ENCODE measurements around the gene CHD1. TPM values are rescaled to one million over a fixed set of nuclear protein-coding genes. Genes with fewer than 3 reads are reported as not detected.
A peak's percentile ranks its signal among the peaks of the same experiment; 100 is the strongest.

Gene CHD1
- 100 to 1,000 TPM in 1 of 4 donors, 10 to 100 TPM in 3; 27.4 to 149 (median 63.6) TPM for total RNA-seq

DNA sequence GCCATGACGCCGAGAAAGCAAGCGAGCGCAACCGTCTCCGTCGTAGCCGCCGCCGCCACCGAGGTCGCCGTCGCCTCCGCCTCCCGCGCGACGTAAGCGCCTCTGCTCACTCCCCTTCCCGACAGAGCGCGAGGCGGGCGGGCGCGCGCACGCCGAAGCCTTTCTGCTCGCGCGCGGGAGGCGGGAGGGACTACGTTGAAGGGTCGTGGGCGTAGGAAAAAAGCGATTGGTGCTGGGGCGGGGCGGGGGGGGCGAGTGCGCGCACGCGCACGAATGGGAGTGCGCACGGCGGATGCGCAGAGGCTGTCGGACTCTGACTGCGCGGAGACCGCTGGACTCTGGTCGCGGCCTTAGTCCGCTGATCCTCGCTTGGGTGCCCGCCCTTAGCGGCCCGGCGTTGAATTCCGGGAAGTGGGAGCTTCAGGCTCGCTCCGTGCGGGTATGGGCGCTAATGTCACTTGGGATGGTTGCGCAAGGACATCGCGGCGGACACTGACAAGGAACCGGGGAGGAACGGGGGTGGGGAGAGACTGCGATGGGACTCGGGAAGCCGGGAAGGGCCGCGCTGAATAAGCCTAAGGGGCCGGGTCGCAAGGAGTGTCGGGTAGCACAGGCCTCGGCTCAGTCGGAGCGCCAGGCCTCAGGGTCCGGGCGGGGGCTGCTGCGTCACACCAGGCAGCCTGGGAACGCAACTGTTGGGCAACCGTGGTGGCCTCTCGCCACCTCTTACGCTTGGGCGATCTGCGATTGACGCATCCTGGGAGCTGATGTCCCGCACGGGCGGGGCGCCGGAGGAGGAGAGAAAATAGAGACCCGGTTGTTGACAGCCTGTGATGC, at the start of gene CHD1:
CHD1 (minus strand) TSS at position 135 of the 837 bp plus-strand sequence. CDS start 2,621 bp downstream, outside the sequence.
- TF ChIP-seq, protein P1, sequence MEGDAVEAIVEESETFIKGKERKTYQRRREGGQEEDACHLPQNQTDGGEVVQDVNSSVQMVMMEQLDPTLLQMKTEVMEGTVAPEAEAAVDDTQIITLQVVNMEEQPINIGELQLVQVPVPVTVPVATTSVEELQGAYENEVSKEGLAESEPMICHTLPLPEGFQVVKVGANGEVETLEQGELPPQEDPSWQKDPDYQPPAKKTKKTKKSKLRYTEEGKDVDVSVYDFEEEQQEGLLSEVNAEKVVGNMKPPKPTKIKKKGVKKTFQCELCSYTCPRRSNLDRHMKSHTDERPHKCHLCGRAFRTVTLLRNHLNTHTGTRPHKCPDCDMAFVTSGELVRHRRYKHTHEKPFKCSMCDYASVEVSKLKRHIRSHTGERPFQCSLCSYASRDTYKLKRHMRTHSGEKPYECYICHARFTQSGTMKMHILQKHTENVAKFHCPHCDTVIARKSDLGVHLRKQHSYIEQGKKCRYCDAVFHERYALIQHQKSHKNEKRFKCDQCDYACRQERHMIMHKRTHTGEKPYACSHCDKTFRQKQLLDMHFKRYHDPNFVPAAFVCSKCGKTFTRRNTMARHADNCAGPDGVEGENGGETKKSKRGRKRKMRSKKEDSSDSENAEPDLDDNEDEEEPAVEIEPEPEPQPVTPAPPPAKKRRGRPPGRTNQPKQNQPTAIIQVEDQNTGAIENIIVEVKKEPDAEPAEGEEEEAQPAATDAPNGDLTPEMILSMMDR (IDR thresholded peaks at IDR 0.05) = peak in 1 of 4 experiments; percentile 16
- TF ChIP-seq POLR2A (IDR thresholded peaks at IDR 0.05) = peak; percentile 89 to 99
- DNase-seq = peak; percentile 95 to 96
- peak within 1 kb of the TSS; percentile 89 for H3K4me3 ChIP-seq
- intact Hi-C loops (cut with DNase I; ENCODE audit: low total_unique reads) = loop anchor here (10.0 kb wide), 1 partner anchor 154 kb away; the partner anchor contains the start of gene RGMB
- no peaks in the 10 kb centered on the region for H3K27me3 ChIP-seq
- H3K36me3 ChIP-seq = no peaks in the 10 kb centered on the region
- H3K4me1 ChIP-seq = peaks cover 0 to 14% of the 10 kb centered on the region in 2 donors
- peak within 1 kb of the TSS; percentile 98 to 100 for H3K27ac ChIP-seq
- no peaks in the 10 kb centered on the region for H3K9me3 ChIP-seq

DNA sequence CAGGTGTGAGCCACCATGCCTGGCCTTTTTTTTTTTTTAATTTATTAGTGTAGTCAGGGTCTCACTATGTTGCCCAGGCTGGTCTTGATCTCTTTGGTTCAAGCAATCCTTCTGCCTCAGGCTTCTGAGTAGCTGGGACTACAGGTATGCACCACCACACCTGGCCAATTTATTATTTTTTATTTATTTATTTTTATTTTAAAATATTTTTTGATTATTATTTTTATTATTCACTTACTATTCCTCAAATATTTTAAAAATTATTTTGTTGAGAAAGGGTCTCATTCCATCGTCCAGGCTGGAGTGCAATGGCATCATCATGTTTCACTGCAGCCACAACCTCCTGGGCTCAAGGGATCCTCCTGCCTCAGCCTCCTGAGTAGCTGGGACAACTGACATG, 49.7 kb upstream of the CHD1 start:
- Histone ChIP-seq H3K36me3 (no peaks in the 10 kb centered on the region), H3K27me3 (no peaks in the 10 kb centered on the region), H3K4me1 (no peaks in the 10 kb centered on the region), H3K9me3 (no peaks in the 10 kb centered on the region), H3K27ac (no peak overlapping the region), H3K4me3 (no peak overlapping the region)
- DNase-seq = no peak
- intact Hi-C loops (cut with DNase I; ENCODE audit: low total_unique reads) = no loop called here
- no peak for TF ChIP-seq POLR2A (IDR thresholded peaks at IDR 0.05)
- TF ChIP-seq, protein P1 (IDR thresholded peaks at IDR 0.05) = no peak

DNA sequence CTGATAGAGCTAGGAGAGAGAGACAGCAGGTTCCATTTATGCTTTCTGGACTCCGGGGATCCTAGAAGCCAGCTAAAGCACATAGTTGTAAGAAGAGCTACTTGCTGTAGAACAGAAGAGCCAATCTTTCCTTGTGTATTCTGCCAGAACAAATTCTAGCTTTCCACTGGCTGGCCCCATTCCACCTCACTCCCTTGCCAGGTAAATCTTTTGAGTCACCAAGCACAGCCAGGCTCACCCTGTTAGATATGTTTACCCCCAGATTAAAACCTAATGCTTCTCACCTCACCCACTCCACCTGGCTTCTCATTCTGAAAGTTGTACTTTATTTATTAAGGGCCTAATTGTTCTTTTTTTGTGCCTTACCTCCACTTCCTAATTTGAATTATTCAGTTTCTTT, 48.9 kb upstream of the CHD1 start:
- no peak for TF ChIP-seq POLR2A (IDR thresholded peaks at IDR 0.05)
- TF ChIP-seq, protein P1 (IDR thresholded peaks at IDR 0.05) = no peak
- no peak overlapping the region for H3K4me3 ChIP-seq
- DNase-seq = no peak
- no peaks in the 10 kb centered on the region for H3K9me3 ChIP-seq
- H3K27me3 ChIP-seq = no peaks in the 10 kb centered on the region
- H3K27ac ChIP-seq = no peak overlapping the region
- no peaks in the 10 kb centered on the region for H3K36me3 ChIP-seq
- intact Hi-C loops (cut with DNase I; ENCODE audit: low total_unique reads) = no loop called here
- H3K4me1 ChIP-seq = no peaks in the 10 kb centered on the region

DNA sequence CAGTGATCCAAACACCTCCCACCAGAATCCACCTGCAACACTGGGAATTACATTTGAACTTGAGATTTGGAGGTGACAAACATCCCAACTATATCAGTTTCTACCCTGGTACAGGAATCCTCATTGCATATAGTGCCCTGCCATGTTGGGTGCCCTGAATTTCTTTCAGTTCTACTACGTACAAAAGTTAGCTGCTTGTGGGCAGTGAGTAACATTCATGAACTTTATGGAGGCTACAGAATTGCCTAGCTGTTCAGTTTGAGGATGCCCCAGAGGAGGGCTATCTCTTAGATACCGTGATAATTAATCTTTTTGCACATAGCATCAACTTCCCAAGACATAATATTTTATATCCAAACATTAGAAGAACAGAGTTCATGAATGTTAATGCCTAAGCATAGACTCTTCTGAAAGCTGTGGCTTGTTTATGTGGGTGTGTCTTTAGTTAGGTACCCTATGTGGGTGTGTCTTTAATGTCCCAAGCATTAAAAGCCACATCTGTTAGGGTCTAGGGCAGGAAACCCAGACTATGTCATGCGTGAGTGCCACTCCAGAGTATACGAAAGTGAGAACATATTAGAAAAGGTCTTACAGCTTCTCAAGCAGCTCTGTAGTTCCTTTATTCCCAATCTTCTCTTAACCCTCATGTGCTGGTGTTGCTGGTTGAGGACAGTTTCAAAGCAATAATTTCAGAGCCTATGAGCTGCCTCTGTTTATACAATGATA, 47.0 kb upstream of the CHD1 start:
- no peak for DNase-seq
- Histone ChIP-seq H3K9me3 (no peaks in the 10 kb centered on the region), H3K36me3 (no peaks in the 10 kb centered on the region), H3K27me3 (no peaks in the 10 kb centered on the region), H3K4me1 (no peaks in the 10 kb centered on the region), H3K4me3 (no peak overlapping the region), H3K27ac (no peak overlapping the region)
- no peak for TF ChIP-seq POLR2A (IDR thresholded peaks at IDR 0.05)
- TF ChIP-seq, protein P1 (IDR thresholded peaks at IDR 0.05) = no peak
- intact Hi-C loops (cut with DNase I; ENCODE audit: low total_unique reads) = no loop called here

DNA sequence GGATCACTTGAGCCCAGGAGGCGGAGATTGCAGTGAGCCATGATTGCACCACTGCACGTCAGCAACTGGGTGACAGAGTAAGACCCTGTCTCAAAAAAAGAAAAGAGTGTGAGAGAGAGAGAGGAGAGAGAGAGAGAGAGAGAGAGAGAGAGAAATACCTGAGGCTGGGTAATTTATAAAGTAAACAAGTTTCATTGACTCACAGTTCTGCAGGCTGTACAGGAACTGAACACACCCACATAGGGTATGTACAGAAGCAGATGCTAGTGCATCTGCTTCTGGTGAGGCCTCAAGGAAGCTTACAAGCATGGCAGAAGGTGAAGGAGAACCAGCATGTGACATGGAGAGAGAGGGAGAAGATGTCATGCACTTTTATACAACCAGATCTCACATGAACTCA, 46.4 kb upstream of the CHD1 start:
- H3K27me3 ChIP-seq = no peaks in the 10 kb centered on the region
- no peak for DNase-seq
- no peaks in the 10 kb centered on the region for H3K36me3 ChIP-seq
- H3K4me3 ChIP-seq = no peak overlapping the region
- no peaks in the 10 kb centered on the region for H3K4me1 ChIP-seq
- no peak overlapping the region for H3K27ac ChIP-seq
- TF ChIP-seq, protein P1 (IDR thresholded peaks at IDR 0.05) = no peak
- TF ChIP-seq POLR2A (IDR thresholded peaks at IDR 0.05) = no peak
- intact Hi-C loops (cut with DNase I; ENCODE audit: low total_unique reads) = no loop called here
- no peaks in the 10 kb centered on the region for H3K9me3 ChIP-seq

Measured in uterus (tissue), 4 donors.